HUDEP-2 (cell line): Measurements from ENCODE around the gene STAM.
"Not testable (repeated sequence)": the region's sequence is repeated elsewhere in the genome, so short reads cannot be mapped to it uniquely, and the experiment has no call there.

Experiments
- DNase-seq, 76 experiments: peaks; one replicate each; lab custom pipeline; 2025; ENCODE audit not compliant: unreplicated experiment in 76 of 76; lab: John Stamatoyannopoulos, UW

STAM gene

GRCh38 chr10:17643755-17644484 lies at the start of gene STAM:
Gene STAM, plus strand, starts transcription at chr10:17644151. Its CDS starts 189 bp downstream, at chr10:17644340.
- peak; percentile 20 to 99 (median 88) for DNase-seq

- no peak for DNase-seq
Observed at GRCh38 chr10:17597386-17597785, 46.6 kb upstream of the STAM start.

GRCh38 chr10:17599089-17599488 lies 44.9 kb upstream of the STAM start:
- peak in 18 of 76 experiments; percentile 2 to 28 (median 14) for DNase-seq

- DNase-seq: no peak
Observed at GRCh38 chr10:17605936-17606335, 38.0 kb upstream of the STAM start.

GRCh38 chr10:17606547-17607040 lies 37.4 kb upstream of the STAM start:
- DNase-seq: peak in 7 of 76 experiments; percentile 5 to 29 (median 12)

- DNase-seq: no peak
Observed at GRCh38 chr10:17607060-17607459, 36.9 kb upstream of the STAM start.

GRCh38 chr10:17607603-17608332 lies 36.2 kb upstream of the STAM start:
- peak in 35 of 76 experiments; percentile 4 to 70 (median 42) for DNase-seq

GRCh38 chr10:17609523-17610079 lies 34.4 kb upstream of the STAM start:
- no peak for DNase-seq

GRCh38 chr10:17616403-17617030 lies 27.4 kb upstream of the STAM start:
- DNase-seq: peak in 59 of 76 experiments; percentile 9 to 74 (median 43)

GRCh38 chr10:17617031-17617911 lies 26.7 kb upstream of the STAM start, which contains the start of gene HACD1:
Gene HACD1, minus strand, starts transcription at chr10:17617374. Its CDS starts 35 bp downstream, at chr10:17617339.
- peak in 75 of 76 experiments; percentile 3 to 87 (median 73) for DNase-seq

- no peak for DNase-seq
Observed at GRCh38 chr10:17622061-17622460, 21.9 kb upstream of the STAM start.

GRCh38 chr10:17624996-17625395 lies 19.0 kb upstream of the STAM start:
- no peak for DNase-seq

- DNase-seq: no peak
Observed at GRCh38 chr10:17626656-17627055, 17.3 kb upstream of the STAM start.

- not testable (repeated sequence) for DNase-seq
Observed at GRCh38 chr10:17632590-17632989, 11.4 kb upstream of the STAM start.

GRCh38 chr10:17633353-17633752 lies 10.6 kb upstream of the STAM start:
- no peak for DNase-seq

- no peak for DNase-seq
Observed at GRCh38 chr10:17637869-17638268, 6.1 kb upstream of the STAM start.

- no peak for DNase-seq
Observed at GRCh38 chr10:17640331-17640816, 3.6 kb upstream of the STAM start.

GRCh38 chr10:17643339-17643754 lies 604 bp upstream of the STAM start:
- peak in 69 of 76 experiments; percentile 20 to 91 (median 74) for DNase-seq

- peak in 13 of 76 experiments; percentile 12 to 61 (median 35) for DNase-seq
Observed at GRCh38 chr10:17644485-17644943, 563 bp downstream of the STAM start.
